HG03439 (cell line): ENCODE measurements around the gene TMEM255B.

ENCODE experiments used
- ATAC-seq: cut with Tn5 transposase; IDR thresholded peaks from one replicate; pipeline ENCODE4 v1.9.1; 2021; ENCODE audit warnings: mild to moderate bottlenecking, moderate library complexity; ENCODE audit not compliant: unreplicated experiment

Gene TMEM255B

GRCh38 chr13:113765564-113765910, 6.5 kb downstream of the TMEM255B start:
- no peak for ATAC-seq

DNA sequence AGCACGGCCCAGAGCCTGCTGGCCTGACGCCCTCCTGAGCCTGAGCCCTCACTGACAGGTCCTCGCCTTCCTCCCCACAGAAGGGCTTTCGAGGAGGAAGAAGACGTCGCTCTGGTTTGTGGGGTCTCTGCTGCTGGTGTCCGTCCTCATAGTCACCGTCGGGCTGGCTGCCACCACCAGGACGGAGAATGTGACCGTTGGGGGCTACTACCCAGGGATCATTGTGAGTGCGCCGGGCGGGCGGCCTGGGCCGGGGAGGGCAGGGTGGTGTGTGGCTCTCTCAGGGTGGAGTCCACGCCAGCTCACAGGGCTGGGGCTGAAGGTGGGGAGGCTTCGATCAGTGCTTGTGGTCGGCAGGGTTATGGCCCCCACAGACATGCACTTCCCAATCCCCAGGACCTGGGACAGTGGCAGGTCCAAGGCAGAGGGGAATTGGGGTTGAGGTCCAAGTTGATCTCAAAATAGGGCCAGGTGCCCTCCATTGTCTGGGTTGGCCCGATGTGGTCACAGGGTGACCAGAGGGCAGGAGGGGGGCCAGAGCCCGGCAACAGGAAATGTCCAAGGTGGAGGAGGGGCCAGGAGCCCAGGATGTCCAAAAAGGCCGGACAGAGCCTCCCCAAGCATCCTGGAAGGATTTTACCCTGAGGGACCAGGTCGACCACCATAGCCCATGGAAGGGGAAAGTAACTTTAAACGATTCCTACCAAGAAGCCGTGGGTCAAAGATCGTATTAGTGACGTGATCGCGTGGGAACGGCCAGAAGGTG, 7.2 kb downstream of the TMEM255B start:
- no peak for ATAC-seq

GRCh38 chr13:113767366-113767765, 8.3 kb downstream of the TMEM255B start:
- no peak for ATAC-seq

DNA sequence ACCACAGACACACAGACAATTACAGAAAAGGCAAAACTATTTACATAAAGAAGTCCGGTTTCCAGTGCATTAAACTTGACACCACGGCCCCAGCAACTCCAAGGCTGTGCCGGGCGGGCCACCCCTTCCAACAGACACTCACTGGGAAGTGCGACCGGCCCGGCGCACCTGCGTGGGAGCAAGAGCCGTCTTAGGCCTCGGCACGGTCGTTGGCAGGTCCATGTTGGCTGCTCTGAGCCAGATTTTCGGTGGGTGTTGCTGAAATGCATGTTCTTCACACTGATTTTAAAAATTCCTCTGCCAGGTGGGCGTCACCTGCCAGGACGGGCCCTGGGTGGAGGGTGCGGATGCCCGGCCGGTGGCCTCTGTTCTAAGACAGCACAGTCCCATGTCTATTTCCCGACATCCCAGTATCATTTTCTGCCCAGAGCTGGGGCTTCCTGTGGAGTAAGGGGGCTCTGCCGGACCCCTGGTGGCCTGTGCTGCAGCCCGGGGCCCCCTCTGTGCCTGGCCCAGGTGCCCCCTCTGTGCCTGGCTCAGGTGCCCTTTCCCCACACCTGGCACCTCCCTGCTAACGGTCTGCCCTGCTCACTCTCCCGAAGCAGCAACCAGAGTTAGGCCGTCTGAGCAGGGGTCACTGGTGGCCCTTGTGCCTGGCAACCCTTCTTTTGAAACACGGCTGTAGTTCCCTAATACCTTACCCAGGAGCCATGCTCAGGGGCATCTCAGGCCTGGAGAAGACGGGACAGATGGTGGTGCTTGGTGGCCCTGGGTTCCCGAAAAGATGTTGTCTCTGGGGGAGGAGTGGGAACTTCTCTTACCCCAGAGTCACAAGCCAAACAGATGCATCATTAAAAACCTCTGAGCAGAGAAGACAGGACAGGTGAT, 9.2 kb downstream of the TMEM255B start:
- ATAC-seq: no peak

DNA sequence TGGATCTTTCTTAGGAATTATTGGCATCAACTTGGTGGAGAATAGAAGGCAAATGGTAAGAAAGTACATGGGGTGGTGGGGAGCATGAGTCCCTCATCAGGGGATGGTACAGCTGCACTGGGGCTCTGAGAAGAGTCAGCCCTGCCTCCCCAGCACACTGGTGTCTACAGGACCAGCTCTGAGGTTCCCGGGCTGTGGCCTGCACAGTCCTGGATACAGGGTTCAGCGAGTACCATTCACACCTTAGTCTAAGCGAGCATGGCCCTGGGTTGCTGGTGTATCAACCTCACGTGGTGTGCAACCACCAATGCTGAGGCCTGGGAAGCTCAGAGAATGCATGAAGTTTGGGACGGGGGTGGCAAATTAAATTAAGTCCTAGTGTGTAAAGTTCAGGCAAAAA, 10.1 kb downstream of the TMEM255B start:
- no peak for ATAC-seq

DNA sequence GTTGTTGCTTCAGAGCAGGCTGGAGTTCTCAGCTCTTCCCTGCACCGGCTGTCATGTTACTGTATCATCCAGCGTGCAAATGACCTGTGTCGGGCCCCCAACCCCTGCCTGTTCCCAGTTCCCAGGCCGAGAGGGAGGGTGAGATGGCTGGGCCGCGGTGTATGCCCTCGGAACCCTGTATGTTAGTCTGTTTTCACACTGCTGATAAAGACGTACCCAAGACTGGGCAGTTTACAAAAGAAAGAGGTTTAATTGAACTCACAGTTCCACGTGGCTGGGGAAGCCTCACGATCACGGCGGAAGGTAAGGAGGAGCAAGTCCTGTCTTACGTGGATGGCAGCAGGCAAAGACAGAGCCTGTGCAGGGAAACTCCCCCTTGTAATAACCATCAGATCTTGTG, 10.9 kb downstream of the TMEM255B start:
- ATAC-seq: no peak

GRCh38 chr13:113770441-113770840, 11.4 kb downstream of the TMEM255B start:
- no peak for ATAC-seq

GRCh38 chr13:113770937-113771336, 11.9 kb downstream of the TMEM255B start:
- no peak for ATAC-seq

- no peak for ATAC-seq
Observed at GRCh38 chr13:113771709-113772331, 12.8 kb downstream of the TMEM255B start.

DNA sequence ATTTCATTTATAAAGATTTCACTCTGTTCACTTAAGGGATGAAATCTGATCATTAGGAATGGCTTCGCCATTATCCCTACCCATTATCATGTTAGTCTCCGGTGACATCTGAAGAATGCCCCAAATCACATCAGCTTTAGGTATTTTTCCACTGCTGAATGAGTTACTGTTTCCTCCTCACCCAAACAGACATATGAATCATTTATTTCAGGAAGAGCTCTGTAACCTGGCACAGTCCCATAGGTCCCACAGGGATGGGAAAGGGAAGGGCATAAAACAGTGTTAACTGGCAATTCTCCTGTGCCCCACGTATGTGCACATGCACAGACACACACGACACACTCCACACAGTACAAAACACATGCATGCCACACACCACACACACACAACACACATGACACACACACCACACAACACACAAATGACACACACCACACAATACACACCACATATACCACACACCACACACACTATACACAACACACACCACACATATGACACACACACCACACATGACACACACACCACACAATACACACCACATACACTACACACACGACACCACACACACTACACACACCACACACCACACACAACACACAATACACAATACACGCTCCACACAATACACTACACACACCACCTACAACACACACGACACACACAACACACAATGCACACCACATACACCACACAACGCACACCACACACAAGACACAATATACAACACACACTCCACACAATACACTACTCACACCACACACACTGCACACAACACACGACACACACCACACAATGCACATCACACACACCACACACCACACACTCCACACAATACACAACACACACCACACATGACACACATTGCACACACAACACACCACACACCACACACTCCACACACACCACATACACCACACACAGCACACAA, 15.4 kb downstream of the TMEM255B start:
- ATAC-seq: no peak

DNA sequence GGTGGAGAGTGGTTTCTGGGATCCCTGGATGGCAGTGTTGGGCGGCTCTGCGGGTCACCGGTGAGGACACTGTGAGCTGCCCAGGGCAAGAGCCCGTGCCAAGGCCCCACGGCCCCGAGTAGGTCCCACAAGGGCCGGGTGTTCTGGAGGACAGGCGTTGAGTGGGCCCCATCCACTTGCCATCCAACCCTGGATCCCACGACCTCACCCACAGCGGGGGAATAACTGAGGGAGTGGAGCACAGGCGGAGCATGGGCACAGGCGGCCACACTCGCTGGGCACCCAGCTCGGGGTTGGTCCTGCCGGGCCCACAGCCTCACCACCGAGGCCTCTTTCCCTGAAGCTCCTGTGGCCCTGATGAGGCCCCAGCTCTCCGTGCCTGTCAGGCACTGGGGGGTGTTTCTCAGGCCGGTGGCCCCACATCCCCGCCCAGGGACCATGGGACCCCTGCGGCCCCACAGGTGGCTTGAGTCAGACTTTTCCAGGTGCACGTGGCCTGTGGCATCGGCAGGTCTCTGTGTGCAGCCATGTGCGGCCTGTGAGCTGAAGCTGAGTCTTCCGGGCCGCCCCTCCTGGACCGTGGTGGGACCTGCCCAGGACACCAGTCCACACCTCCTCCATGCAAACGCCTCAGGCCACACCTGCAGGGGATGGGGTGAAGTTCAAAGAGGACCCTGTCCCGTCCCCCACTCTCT, 16.6 kb downstream of the TMEM255B start:
- ATAC-seq: no peak

DNA sequence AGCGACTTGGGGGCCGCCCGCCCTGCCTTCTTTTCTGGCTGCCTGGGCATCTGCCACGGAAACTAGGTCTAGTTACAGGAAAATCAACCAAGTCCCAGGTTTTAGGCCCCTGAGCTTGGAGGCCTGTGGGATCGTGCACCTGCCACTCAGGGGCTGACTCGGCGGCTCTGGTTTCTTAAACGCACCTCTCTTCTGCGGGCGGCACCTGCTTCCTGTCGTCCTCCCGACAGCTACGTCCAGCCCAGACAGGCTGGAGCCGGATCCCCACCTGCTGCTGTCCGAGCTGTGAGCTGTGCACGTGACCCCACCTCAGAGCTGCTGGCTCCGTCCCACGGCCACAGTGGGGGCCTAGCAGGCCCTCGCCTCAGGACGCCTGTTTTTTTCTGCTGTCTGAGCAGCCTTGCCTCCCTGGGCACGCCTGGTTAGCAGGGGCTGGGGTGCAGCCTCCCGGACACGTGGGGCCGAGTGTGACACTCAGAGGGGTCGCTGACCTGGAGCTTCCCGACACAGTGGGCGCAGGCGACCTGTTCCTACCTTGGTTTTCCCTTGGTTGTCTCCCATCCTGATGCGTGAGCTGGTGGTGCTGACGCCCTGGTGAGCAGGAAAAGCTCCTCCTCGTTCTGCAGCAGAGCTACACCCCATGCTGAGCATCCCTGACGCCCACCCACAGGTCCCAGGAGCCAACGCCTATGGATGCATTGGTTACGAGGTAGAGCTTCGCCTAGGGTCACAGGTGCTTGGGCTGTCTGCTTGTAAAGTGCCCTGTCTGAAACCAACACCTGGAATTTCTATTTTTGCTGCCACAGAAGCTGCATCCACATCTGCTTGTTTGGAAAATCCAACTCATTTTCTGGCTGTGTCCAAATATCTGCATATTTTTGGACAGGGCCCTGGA, 17.5 kb downstream of the TMEM255B start:
- no peak for ATAC-seq

DNA sequence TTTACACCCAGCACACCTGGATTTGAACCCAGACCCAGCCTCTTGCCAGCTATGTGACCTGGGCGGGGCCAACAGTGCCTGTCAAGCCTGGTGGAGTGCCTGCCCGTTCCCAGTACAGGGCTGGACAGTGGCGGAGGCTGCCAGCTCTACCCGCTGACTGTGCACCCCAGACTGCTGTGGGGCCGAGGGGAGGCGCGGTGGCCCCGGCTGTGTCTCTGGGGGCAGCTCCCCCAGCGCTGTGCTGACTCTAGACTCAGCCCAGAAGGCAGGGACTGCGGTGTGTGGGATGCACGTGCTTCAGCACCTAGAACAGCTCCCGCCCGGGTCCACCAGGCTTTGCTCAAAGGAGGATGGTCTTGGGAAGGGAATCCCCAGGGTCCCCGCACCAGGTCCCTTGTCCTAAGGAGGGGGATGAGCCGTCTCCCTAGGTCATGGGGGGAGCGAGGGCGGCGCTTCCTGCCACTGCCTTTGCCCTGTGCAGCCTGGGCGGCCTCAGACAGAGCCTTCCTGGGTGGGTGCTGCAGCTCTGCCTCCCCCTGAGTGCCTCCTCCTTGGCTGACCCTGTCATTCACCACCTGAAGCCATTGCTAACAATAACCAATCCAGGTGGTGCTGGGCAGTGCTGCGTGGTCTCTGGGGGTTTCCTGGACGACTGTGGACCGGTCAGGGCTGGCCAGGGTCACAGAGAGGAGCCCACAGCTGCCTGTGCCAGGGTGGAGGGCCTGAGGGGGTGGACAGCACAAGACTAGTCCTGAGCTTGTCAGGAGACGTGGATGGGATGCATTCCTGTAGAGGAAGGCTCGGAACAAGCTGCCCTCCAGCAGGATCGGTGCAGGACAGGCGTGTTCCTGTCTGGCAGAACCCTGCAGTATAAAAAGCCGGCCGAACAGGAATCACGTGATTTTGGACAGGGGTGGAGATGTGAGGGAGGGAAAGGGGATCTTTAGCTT, 18.6 kb downstream of the TMEM255B start:
- no peak for ATAC-seq

DNA sequence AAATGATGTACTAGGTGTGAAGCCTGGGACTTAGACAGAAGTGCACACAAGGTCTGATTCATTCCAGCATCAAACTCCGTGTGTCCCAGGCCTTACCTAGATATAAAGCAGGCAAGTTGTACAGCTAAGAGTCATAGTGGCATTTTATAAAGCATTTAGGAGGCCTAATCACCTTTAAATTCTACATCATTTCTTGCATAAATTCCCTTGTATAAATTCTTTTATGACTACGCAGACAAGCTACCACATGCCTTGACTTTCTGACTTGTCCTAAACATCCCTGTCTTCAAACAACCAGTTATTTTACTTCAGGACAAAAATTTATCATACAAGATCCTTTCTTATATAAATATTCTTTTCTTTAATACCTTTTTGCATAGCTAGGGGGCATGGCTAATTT, 22.5 kb downstream of the TMEM255B start:
- ATAC-seq: no peak

DNA sequence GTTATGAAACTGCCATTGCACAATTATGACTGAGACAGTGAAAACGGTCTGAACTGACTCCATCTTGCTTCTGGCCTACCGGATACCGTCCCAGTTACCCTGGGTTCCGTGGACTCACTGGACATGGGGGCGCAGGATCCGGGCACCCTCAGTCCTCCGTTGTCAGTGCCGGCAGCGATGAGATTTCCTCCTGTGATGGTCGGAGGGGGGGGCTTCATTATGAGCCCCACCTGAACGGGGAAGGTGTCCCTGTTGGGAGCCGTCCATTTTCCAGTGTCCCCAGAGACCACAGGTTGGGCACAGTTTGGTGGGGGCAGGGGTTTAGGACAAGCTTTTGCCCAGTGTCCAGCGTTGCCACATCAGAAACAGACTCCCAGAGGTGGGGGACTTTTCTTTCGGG, 23.4 kb downstream of the TMEM255B start:
- ATAC-seq: no peak

GRCh38 chr13:113783200-113783881, 24.3 kb downstream of the TMEM255B start:
- ATAC-seq: no peak

DNA sequence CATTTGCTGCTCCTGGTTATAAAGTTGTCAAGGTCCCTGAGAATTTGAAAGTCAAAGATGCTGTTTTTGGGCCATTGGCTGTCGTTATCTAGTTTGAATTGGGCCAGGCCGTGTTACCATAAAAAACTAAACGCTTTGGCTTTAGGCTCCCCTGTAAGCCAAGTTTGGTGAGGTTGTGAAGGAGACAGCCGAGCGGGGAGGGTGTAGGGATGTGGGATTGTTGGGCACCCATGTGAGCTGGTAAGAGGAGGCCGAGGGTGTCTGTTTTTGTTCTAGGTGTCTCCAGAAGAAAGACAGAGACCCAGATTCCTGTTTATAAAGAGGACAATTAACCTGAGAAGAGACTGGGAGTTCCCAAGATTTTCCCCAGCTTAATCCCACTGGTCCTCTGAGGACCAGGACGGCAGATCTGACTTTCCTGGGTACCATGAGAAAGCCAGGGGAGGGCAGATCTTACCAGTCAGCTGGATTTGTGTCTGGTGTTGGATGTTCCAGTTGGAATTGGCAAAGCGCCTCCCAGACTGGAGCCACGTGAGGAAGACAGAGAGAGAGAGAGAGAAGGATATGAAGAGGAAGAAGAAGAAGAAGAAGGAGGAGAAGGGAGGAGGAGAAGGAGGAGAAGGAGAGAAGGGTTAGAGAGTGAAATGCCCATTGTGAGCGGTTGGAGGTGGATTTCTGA, 25.1 kb downstream of the TMEM255B start:
- ATAC-seq: no peak
